Pancreas (tissue), 10 donors: Measurements from ENCODE around the gene OSBPL3. TPM values are rescaled to one million over a fixed set of nuclear protein-coding genes. Genes with fewer than 3 reads are reported as not detected.

Experiments used
- ATAC-seq, 4 donors: fragments of 200-7000 bp; cut with Tn5 transposase; one replicate each; pipeline versions ENCODE4 v1.8.0 to v1.9.1; 2020; ENCODE audit warnings: mild to moderate bottlenecking in 4 of 4, moderate library complexity in 4 of 4
- DNase-seq, 6 donors: peaks; one replicate each; pipeline ENCODE4 v3.0.0-alpha.2; 2020
- FAIRE-seq: peaks from 2 replicates; lab custom pipeline; 2012; peaks lifted over from hg19 to GRCh38; lab: Jason Lieb, UNC
- H3K27ac ChIP-seq, 4 donors: fragments of 200-600 bp; sonication (generic); 1 replicate in 3 of 4; 2 replicates in 1 of 4; pipeline versions ENCODE4 v1.5.0 to v1.8.0; 2020
- H3K27me3 ChIP-seq, 4 donors: fragments of 200-600 bp; one replicate each; pipeline ENCODE4 v1.8.0; 2021
- H3K36me3 ChIP-seq, 3 donors: fragments of 200-600 bp; sonication (generic) in 1 of 3; one replicate each; pipeline versions ENCODE4 v1.5.0 to v1.8.0; 2020 to 2021
- H3K4me1 ChIP-seq, 3 donors: fragments of 200-600 bp; one replicate each; pipeline ENCODE4 v1.8.0; 2021
- H3K4me3 ChIP-seq, 4 donors: fragments of 200-600 bp; sonication (generic) in 2 of 4; one replicate each; pipeline versions ENCODE4 v1.5.0 to v1.8.0; 2020 to 2021
- H3K9me3 ChIP-seq, 4 donors: fragments of 200-600 bp; one replicate each; pipeline ENCODE4 v1.8.0; 2021
- WGBS, 2 donors: extraction: QIAGEN DNeasy Blood & Tissue Kit; methylation state at CpG; one replicate each; pipeline ENCODE4 v1.1.7; 2013; 5-methylcytosine and 5-hydroxymethylcytosine counted together
- intact Hi-C, 3 donors: fragments of 100-400 bp; cut with DNase I; formaldehyde crosslinking; loops; one replicate each; pipeline versions ENCODE4 v1.11.1 to v1.14.2; 2022
- polyA plus RNA-seq, 2 donors: library from polyadenylated mRNA; stranded (reverse); fragments of 200-250 nt; gene quantifications; one replicate each; pipeline ENCODE4 v1.2.3, GENCODE V29; 2013
- total RNA-seq, 6 donors: library from RNA; stranded (reverse); fragmentation: NEBNext Ultra II Directional in 4 of 6; extraction: Animal tissue kit (Norgen Biotek cat#: 25700) in 4 of 6; gene quantifications; one replicate each; pipeline versions ENCODE4 v1.2.1 to v1.2.4, GENCODE V29; 2021 to 2023
- TF ChIP-seq, protein P1 (sequence below), 4 donors: fragments of 200-600 bp; sonication (generic) in 3 of 4; IDR thresholded peaks; one replicate each; pipeline versions ENCODE4 v1.5.0 to v1.8.0; 2021; ENCODE audit warnings: antibody characterized with exemption in 4 of 4
- donor health status: healthy with polysubstance abuse.
- donor health status: DM: no; HTN: no; CAD: no; lungs with moderate emphysema.
- donor health status: DM: no; HTN: no; CAD: no.
- donor health status: control.
- donor health status: control.
- donor health status: Bipolar disorder and iron deficiency.
- donor health status: DM: yes; HTN: yes; CAD: no.
- donor health status: DM: no; HTN: no; CAD: no.
- donor health status: DM: no; HTN: no; CAD: no.
- donor health status: DM: yes; HTN: yes; CAD: no.

OSBPL3 gene
- total and polyA plus RNA-seq, 8 donors: 1.5 to 9.5 (median 3.9) TPM

DNA sequence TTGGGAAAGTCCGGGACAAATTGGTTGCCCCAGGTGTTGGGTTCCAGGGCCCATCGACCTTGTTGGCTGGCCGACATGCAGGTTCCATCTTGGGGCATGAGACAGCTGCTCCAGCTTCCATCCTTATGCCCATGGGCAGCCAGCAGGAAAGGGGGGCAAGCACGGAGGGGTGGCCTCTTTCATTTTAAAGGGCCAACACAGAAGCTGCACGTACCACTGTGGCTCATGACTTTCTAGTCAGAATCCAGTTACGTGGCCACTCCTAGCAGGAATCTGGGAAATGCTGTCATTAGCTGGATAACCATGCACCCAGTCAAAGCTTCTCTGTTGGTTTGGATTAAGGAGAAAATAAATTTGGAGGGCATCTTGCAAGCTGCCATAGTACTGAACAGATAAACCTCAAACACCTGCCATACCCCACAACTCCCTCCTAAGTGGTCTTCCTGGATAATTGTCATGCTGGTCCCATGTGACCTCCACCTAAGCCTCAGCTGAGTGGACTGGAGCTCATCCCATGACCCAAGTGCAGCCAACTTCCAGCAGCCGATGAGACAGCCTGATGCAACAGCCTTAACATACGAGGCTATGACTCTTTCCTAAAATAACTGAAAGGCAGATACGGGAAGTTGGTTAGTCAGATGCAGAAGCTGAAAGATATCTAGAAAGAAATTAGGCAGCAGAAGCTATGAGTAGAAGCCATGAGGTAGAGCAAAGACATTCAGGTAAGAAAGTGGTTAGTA is 201.3 kb downstream of the OSBPL3 start:
- TF ChIP-seq, protein P1, sequence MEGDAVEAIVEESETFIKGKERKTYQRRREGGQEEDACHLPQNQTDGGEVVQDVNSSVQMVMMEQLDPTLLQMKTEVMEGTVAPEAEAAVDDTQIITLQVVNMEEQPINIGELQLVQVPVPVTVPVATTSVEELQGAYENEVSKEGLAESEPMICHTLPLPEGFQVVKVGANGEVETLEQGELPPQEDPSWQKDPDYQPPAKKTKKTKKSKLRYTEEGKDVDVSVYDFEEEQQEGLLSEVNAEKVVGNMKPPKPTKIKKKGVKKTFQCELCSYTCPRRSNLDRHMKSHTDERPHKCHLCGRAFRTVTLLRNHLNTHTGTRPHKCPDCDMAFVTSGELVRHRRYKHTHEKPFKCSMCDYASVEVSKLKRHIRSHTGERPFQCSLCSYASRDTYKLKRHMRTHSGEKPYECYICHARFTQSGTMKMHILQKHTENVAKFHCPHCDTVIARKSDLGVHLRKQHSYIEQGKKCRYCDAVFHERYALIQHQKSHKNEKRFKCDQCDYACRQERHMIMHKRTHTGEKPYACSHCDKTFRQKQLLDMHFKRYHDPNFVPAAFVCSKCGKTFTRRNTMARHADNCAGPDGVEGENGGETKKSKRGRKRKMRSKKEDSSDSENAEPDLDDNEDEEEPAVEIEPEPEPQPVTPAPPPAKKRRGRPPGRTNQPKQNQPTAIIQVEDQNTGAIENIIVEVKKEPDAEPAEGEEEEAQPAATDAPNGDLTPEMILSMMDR (IDR thresholded peaks at IDR 0.05): no peak
- no peak overlapping the region for H3K27ac ChIP-seq
- H3K4me3 ChIP-seq: no peak overlapping the region
- no peaks in the 10 kb centered on the region for H3K4me1 ChIP-seq
- H3K36me3 ChIP-seq: no peaks in the 10 kb centered on the region
- no peaks in the 10 kb centered on the region for H3K27me3 ChIP-seq
- ATAC-seq (peak in 3 of 4 donors; percentile 21 to 84 (median 74)), FAIRE-seq (no peak), DNase-seq (peak in 1 of 6 donors; percentile 46)
- H3K9me3 ChIP-seq: no peaks in the 10 kb centered on the region
- intact Hi-C loops: no loop called here
- 78% methylated on average over 9 of the region's 9 CpGs for WGBS, 2 donors

DNA sequence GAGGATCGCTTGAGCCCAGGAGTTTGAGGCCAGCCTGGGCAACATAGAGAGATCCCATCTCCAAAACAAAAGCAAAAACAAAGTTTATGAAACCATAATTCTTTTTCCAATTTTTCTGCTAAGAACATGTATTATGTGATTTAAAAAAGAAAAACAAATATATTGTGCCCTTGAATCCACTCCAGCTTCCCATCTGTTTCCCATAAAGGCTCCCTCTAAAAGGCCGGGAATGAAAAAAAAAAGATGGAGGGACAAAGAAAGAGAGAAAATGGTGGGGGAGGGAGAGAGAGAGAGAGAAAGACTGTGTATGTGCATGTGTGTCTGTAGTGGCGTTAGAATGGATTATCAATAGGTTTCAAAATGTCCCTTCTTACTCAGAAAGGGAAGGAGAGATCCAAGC is 202.2 kb downstream of the OSBPL3 start:
- DNase-seq: no peak
- Histone ChIP-seq H3K36me3 (no peaks in the 10 kb centered on the region), H3K27me3 (no peaks in the 10 kb centered on the region), H3K9me3 (no peaks in the 10 kb centered on the region), H3K4me3 (no peak overlapping the region), H3K4me1 (no peaks in the 10 kb centered on the region), H3K27ac (no peak overlapping the region)
- no peak for ATAC-seq
- WGBS, 2 donors: 74 to 81% methylated on average over 3 of the region's 3 CpGs
- intact Hi-C loops: no loop called here
- TF ChIP-seq, protein P1 (IDR thresholded peaks at IDR 0.05): no peak
- FAIRE-seq: no peak

DNA sequence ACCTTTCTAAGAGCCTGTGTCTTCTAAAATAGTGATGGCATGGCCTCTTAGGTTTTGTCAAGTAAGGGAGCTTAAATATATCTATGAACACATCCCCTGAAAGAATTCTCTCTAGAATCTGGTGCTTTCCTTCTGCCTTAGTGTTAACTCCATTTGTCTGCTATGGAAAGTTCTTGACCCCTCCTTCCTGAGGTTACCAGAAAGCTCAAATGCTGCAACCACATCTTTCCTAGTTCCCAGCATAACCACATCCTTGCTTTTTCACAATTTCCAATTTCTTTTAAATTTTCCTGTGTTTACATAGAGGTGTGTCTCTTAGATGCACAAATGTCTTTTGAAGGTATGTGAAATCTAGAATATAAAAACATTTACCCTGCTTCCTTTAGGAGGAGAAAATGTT is 206.3 kb downstream of the OSBPL3 start:
- no peaks in the 10 kb centered on the region for H3K4me1 ChIP-seq
- no peak overlapping the region for H3K27ac ChIP-seq
- no peaks in the 10 kb centered on the region for H3K36me3 ChIP-seq
- H3K9me3 ChIP-seq: no peaks in the 10 kb centered on the region
- H3K27me3 ChIP-seq: no peaks in the 10 kb centered on the region
- FAIRE-seq (no peak), DNase-seq (no peak), ATAC-seq (no peak)
- TF ChIP-seq, protein P1 (IDR thresholded peaks at IDR 0.05): no peak
- intact Hi-C loops: no loop called here
- no peak overlapping the region for H3K4me3 ChIP-seq

DNA sequence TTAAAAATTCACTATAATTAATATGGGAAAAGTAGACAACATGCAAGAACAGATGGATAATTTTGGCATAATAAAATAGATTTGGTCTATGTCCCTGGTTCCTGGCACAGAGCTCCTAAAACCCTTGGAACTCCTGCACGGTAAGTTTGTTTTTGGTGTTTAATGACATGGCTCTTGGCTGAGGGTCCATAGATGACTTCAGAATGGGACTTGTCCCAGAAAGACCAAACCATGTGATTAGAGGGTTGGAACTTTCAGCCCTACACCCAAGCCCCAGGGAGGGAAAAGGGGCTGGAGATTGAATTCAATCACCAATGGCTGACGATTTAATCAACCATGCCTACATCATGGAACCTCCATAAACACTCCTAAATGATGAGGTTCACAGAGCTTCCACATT is 210.1 kb downstream of the OSBPL3 start:
- WGBS, 2 donors: 52 to 61% methylated on average over 2 of the region's 2 CpGs
- H3K4me1 ChIP-seq: no peaks in the 10 kb centered on the region
- no peak for ATAC-seq

More for the DNA sequence above, 210.1 kb downstream of the OSBPL3 start:
- TF ChIP-seq, protein P1 (IDR thresholded peaks at IDR 0.05): no peak
- DNase-seq: no peak
- Histone ChIP-seq H3K9me3 (no peaks in the 10 kb centered on the region), H3K36me3 (no peaks in the 10 kb centered on the region), H3K27ac (no peak overlapping the region), H3K4me3 (no peak overlapping the region), H3K27me3 (no peaks in the 10 kb centered on the region)
- intact Hi-C loops: no loop called here
- FAIRE-seq: no peak
